Mammary epithelial cell (primary cell): ENCODE results near the gene ARHGEF10L.

Source experiments
- CTCF ChIP-seq, 2 donors: IDR thresholded peaks in 1 of 2; conservative IDR thresholded peaks in 1 of 2; 2 replicates each; pipeline ENCODE4 v1.5.1; 2011 to 2012; ENCODE audit warnings: inconsistent platforms in 2 of 2, low read length in 2 of 2, mild to moderate bottlenecking in 2 of 2, control low read depth in 1 of 2, low read depth in 1 of 2; ENCODE audit not compliant: insufficient read depth in 1 of 2; ENCODE audit errors: extremely low read depth in 1 of 2
- EZH2 ChIP-seq: IDR thresholded peaks from 2 replicates; pipeline ENCODE4 v1.6.1; 2012; ENCODE audit warnings: low read length, inconsistent platforms, borderline replicate concordance

GRCh38 chr1:17622823-17623222 lies 83.3 kb downstream of the ARHGEF10L start:
- TF ChIP-seq CTCF (conservative IDR thresholded peaks at IDR 0.05 in 1 of 2, IDR thresholded peaks at IDR 0.05 in 1 of 2; ENCODE audit: extremely low read depth in 1 of 2, insufficient read depth in 1 of 2, low read depth in 1 of 2, low read length in 2 of 2) (no peak), EZH2 (no peak)
